ENCODE data around the gene PTH.

GRCh38 chr11:13525257-13525656 is 29.5 kb upstream of the PTH start:
- TF ChIP-seq ZNF274 (IDR thresholded peaks at IDR 0.05; ENCODE audit: low read depth, low read length) (no peak), YY1 (IDR thresholded peaks at IDR 0.05; ENCODE audit: insufficient read depth, insufficient read length) (no peak)

Measured in NT2/D1 (cell line).